GM12891 (cell line): ENCODE results near the gene PPME1.

Source experiments
- POLR2A ChIP-seq: IDR thresholded peaks from 2 replicates; pipeline ENCODE4 v1.6.1; 2011; ENCODE audit warnings: low read depth, low read length, control low read depth
- POLR2AphosphoS5 ChIP-seq: IDR thresholded peaks from 2 replicates; pipeline ENCODE4 v1.6.1; 2011; ENCODE audit warnings: low read depth, low read length, control low read depth
- SPI1 ChIP-seq: IDR thresholded peaks from 2 replicates; pipeline ENCODE4 v1.6.1; 2011; ENCODE audit warnings: low read depth, low read length, control low read depth

- TF ChIP-seq SPI1 (no peak), POLR2A (no peak), POLR2AphosphoS5 (no peak)
Measured at GRCh38 chr11:74288161-74288560, 117.1 kb downstream of the PPME1 start.
